Kasumi-1 (cell line): ENCODE measurements around the gene AKIRIN2.
"Not testable (repeated sequence)": the region's sequence is repeated elsewhere in the genome, so short reads cannot be mapped to it uniquely, and the experiment has no call there.

Experiments
- DNase-seq, 2 experiments: peaks; one replicate each; lab custom pipeline; 2025; lab: John Stamatoyannopoulos, UW

Gene AKIRIN2

DNA sequence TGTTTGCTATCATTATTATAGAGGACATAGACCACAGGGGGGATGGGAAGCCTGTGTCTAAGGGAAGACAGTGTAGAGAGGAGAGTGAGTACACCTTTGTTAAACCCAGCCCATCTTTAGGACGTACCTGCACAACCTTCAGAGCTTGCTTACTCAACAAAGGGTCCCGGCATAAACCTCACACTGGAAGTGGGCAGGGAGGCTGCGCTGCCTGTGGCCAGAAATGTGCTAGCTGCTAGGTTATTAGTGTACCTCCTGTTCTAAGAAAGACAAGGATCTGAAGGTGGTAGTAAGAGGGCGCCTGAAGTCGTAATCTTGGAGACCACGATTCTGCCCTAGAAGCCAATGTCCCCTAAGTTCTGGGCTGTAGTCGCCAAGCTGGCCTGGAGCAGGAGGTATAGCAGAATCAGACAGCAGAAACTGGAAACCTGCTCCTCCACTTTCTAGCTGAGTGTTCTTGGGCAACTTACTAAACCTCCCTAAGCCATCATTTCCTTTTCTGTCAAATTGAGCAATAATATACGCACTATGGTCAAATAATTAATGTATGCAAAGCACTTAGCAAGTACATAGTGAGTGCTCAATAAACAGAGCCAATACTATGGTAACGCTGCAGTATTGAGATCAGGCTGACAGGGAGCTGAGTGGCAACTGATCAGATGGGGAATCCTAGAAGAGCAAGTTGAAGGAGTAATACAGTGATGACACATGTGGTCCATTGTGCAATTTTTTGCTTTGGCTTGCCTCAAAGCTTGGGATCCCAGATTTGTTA lies 16.8 kb upstream of the AKIRIN2 start:
- DNase-seq: peak; percentile 68 to 76

DNA sequence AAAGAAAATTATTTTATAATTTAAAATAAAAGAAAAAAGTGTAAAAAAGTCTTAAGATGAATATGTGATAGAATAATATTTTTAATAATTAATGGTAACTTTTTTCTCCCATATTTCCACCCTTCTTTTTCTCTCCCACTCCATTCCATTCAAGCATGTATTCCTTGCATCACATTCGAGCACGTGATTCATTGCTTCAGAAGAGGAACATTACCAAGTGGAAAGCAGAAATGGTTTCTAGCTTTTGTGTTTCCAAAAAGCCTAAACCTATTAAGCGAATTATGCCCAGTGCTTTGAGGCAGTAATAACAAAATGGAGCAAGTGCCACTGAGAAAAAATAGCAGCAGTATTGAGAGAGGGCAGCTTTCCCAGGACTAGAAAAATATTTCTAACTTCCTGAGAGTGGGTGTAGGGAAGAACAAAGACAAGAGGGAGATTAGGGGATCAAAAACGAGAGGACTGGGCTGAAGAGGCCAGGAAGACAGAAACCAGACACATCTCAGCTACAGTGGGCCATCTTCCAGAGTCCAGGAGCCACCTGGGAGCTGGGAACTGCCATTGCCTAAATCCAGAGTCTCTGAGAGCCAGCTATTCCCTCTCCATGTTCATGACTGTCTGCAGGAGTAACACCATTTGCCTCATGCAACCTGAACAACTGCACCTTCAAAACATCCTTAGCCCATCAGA lies 15.0 kb upstream of the AKIRIN2 start:
- DNase-seq: no peak

DNA sequence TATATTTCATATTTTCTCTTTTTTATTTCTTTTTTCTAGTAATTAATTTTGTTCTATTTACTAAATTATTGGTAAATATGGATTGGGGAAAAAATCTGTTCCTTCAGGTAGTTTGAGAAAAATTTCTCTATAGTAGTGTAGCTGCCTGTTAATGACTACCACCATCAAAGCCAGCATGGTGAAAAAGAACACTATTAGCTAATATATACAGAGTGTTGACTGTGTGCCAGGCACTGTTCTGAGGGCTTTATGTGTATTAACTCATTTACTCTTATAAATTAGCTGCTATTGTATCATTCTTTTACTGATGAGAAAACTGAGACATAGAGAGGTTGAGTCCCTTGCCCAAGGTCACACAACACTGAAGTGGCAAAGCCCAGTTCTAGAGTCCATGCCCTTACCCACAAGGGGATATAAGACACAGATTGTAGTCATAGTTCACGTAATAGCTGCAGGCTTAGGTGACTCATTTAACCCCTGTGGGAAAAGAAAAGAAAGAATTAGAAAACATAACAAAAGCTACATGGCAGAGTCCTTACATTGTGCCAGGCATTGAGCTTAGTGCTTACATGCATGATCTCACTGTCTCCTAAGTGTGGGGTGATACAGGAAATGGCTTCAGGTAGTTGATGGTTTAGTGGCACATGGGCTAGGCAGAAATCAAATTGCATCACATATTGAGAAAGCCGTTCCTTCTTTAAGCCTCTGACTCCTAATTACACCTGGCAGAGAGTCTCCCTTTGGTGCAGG lies 12.2 kb upstream of the AKIRIN2 start:
- no peak for DNase-seq

DNA sequence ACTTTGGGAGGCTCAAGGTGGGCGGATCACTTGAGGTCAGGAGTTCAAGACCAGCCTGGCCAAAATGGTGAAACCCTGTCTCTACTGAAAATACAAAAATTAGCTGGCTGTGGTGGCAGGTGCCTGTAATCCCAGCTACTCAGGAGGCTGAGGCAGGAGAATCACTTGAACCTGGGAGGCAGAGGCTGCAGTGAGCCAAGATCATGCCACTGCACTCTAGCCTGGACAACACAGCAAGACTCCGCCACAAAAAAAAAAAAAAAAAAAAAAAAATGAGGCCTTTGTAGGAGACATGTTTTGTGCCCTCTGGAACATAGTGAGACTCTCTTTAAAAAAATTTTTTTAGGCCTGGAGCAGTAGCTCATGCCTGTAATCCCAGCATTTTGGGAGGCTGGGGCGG lies 10.7 kb upstream of the AKIRIN2 start:
- DNase-seq: not testable (repeated sequence)

- peak; percentile 19 to 30 for DNase-seq
Measured at GRCh38 chr6:87710090-87710489, 8.1 kb upstream of the AKIRIN2 start.

DNA sequence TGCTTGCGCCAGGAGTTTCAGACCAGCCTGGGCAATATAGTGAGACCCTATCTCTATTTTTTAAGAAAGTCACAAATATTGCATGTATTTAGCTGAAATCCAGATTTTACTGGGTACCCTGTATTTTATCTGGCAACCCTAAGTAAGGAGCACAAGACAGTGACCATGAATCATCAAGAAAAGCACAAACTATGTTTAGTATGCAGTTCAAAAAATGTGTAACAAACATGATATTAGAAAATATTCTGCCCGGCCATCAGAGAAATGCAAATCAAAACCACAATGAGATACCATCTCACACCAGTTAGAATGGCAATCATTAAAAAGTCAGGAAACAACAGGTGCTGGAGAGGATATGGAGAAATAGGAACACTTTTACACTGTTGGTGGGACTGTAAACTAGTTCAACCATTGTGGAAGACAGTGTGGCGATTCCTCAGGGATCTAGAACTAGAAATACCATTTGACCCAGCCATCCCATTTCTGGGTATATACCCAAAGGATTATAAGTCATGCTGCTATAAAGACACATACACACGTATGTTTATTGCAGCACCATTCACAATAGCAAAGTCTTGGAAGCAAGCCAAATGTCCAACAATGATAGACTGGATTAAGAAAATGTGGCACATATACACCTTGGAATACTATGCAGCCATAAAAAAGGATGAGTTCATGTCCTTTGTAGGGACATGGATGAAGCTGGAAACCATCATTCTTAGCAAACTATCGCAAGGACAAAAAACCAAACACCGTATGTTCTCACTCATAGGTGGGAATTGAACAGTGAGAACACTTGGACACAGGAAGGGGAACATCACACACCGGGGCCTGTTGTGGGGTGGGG lies 6.8 kb upstream of the AKIRIN2 start:
- DNase-seq: not testable (repeated sequence)

DNA sequence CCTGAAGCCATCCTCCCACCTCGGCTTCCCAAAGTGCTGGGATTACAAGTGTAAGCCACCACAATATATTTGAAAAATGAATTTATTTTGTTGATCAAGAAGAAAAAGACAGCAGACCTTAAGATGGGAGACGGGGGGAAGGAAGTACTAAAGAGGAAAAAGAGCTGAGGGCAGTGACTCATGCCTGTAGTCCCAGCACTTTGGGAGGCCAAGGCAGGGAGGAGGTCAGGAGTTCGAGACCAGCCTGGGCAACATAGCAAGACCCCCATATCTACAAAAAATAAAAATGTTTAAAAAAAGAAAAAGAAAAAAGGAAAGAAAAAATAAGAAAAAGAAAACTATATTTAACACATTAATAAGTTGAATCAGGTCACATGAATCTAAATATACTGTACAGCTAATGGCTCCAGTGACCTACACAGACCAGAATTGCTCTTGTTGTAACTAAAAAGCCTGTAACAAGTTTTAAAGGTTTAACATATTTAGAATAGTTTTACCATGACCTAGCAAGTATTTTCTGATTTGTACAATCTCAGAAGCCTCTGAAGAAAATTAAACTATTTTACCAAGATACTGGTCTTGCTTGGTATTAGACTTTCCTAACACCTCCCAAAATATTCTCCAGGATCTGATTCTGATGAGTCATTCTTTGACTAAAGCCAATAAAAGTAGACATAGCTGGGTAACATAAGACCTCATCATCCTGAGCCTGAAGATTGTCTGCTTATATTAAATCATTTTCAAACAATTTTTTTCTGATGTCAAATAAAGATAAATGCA lies 4.3 kb upstream of the AKIRIN2 start:
- DNase-seq: peak in 1 of 2 experiments; percentile 8

DNA sequence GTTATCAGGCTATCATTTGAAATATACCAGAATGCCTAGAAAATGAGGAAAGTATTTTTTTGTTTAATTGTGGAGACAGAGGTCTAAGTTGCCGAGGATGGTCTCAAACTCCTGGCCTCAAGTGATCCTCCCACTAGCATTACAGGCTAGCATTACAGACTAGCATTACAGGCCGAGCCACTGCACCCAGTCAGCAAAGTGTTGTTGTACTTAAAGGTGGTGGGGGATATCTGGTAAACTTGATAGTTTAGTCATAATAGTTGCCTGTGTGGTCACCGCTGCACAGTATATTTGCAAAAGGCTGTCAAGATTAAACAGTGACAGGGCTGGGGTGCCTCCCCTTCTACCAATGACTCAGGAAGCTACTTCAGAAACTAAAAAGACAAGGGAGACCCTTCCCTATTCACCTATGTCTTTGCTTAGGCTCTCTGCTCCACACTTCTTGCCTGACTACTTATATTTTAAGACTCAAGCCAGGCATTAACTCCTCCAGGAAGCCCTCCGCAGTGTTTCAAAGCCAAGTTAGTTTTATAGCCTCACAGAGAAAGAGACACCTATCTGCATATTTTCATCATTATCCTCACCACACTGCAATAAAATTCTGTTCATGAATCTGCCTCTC lies 3.1 kb upstream of the AKIRIN2 start:
- no peak for DNase-seq

- peak in 1 of 2 experiments; percentile 48 for DNase-seq
Measured at GRCh38 chr6:87703039-87703438, 1.0 kb upstream of the AKIRIN2 start.

- DNase-seq: peak; percentile 90 to 91
Measured at GRCh38 chr6:87702589-87702945, 534 bp upstream of the AKIRIN2 start.

- DNase-seq: no peak
Measured at GRCh38 chr6:87701344-87701675, 723 bp downstream of the AKIRIN2 start.

DNA sequence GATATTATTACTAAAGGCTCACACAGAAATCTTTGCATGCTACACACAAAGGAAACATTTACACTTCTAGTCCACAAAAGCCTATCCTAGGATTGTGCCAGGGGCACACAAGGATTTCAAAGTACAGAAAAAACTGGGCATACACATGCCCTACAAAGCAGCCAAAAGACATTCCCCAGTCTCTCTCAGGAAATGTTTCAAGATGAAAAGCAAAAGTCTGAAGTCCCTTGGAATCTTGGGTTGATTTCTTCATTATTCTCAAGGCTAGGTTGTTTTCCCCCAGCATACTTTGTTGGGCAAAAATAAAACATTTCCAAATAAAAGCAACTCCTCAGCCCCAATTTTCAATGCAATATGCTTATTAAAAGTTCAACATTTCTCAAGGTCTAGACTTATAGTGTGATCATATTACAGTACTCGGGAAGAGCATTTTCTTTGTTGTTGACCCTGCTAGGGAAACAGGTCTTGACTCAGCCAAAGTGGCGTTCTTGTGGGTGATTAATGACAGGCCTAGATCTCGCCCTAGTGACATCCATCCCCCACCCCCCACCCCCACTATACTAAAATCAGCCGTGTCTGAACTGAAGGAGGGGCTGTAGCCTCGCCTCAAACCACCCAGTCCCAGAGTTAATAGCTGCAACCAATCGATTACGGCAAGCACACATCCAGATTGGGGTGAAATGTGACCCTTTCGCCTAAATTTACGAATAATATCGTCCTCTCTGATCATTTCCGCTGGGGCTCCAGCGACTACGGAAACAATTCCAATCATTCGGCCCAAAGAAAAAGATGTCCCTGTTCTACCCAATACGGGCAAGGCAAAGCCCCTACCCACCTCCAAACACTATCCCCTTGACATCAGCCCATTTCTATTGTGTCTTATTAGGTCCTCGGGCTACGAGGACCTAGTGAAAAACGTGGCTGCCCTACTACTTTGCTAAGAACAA lies 1.4 kb downstream of the AKIRIN2 start:
- DNase-seq: peak; percentile 38 to 55

DNA sequence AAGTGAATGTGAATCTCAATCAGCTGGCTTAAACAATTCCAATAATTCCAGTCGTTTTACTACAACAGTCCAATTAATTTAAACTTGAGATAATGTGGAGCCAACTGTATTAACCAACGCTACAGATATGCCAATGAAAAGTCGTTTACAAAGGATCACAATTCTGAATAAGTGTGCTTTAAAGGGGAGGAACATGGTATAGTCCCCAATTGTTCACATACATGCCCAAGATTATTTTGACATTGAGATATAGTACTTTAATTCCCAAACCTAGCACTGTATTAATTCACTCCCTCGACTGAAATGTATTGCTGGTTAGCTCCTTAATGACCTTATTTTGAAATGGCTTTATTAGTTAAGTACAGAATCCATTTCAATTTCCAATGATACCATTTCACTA lies 2.5 kb downstream of the AKIRIN2 start:
- DNase-seq: no peak

DNA sequence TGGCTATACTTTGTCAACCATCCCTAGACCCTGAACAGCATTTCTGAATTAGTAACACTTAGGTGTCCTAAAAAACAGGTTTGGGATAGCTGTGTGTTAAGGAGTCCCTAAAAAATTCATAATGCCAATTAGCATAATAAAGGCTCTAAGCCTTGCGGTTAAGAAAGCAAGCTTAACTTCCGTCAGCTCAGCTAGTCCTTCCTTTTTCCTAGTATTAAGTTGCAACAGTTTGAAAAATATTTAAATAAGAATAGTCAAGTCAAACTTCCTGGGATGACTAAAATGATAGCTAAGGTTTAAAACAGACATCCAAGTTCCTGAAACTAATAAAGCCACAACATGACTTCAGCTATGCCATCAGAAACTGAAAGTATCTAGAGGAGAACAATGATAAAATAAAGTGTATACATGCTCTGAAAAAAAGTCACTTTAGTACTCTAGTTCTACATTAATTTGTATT lies 3.5 kb downstream of the AKIRIN2 start:
- DNase-seq: peak; percentile 79 to 84

GRCh38 chr6:87697581-87698546 lies 4.2 kb downstream of the AKIRIN2 start:
- DNase-seq: peak; percentile 17 to 23

DNA sequence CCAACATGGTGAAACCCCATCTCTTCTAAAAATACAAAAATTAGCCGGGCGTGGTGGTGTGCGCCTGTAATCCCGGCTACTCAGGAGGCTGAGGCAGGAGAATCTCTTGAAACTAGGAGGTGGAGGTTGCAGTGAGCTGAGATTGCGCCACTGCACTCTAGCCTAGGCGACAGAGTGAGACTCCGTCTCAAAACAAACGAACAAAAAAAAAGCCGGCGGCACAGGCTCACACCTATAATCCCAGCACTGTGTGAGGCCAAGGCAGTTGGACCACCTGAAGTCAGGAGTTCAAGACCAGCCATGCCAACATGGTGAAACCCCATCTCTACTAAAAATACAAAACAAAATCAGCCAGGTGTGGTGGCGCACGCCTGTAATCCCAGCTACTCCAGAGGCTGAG lies 5.2 kb downstream of the AKIRIN2 start:
- DNase-seq: not testable (repeated sequence)

GRCh38 chr6:87692086-87692485 lies 9.9 kb downstream of the AKIRIN2 start:
- DNase-seq: no peak

DNA sequence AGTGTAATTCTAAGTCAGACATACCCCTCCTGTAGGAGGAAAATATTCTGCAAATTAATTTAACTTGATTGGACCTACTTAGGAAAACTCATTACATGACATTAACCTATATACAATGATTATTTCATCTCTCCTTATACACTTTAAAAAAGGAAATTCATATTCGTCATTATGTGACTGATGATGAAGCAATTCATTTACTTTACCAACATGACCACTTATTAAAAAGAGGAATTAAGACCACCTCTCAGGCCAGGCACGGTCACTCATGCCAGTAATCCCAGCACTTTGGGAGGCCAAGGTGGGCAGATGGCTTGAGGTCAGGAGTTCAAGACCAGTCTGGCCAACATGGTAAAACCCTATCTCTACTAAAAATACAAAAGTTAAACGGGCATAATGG lies 11.6 kb downstream of the AKIRIN2 start:
- no peak for DNase-seq
